PFSK-1 (cell line): Measurements from ENCODE around the gene KDM2A.

ENCODE experiments used
- FOXP2 ChIP-seq: optimal IDR thresholded peaks from 2 replicates; pipeline ENCODE3; 2011; ENCODE audit warnings: borderline replicate concordance, control low read depth, inconsistent platforms; ENCODE audit not compliant: insufficient read depth; ENCODE audit errors: extremely low read length, extremely low read depth
- POLR2AphosphoS5 ChIP-seq: IDR thresholded peaks from 2 replicates; pipeline ENCODE4 v1.6.1; 2012; ENCODE audit warnings: low read depth, mild to moderate bottlenecking, control low read depth, low read length, moderate library complexity
- REST ChIP-seq, 2 experiments: IDR thresholded peaks; 2 replicates each; pipeline versions ENCODE4 v1.6.1 to v1.8.0; 2011 to 2012; ENCODE audit warnings: low read depth in 2 of 2, low read length in 2 of 2, control low read depth in 1 of 2, inconsistent platforms in 1 of 2, mild to moderate bottlenecking in 1 of 2, moderate library complexity in 1 of 2; ENCODE audit not compliant: insufficient read depth in 1 of 2
- SIN3A ChIP-seq: IDR thresholded peaks from 2 replicates; pipeline ENCODE4 v1.6.1; 2012; ENCODE audit warnings: mild to moderate bottlenecking, low read length, moderate library complexity, borderline replicate concordance; ENCODE audit not compliant: insufficient read depth
- TAF1 ChIP-seq: IDR thresholded peaks from 2 replicates; pipeline ENCODE4 v1.6.1; 2012; ENCODE audit warnings: low read length, control low read depth, borderline replicate concordance; ENCODE audit not compliant: insufficient read depth

The KDM2A gene

GRCh38 chr11:67303132-67303834 is 184.2 kb downstream of the KDM2A start, which contains the start of gene SSH3:
Gene SSH3 (plus strand): TSS chr11:67303530. CDS start chr11:67303626, 96 bp downstream.
- TF ChIP-seq TAF1, result no peak
- no peak for TF ChIP-seq POLR2AphosphoS5
- TF ChIP-seq FOXP2, result no peak
- no peak for TF ChIP-seq SIN3A
- TF ChIP-seq REST (IDR thresholded peaks at IDR 0.05; ENCODE audit: insufficient read depth in 1 of 2, low read depth in 2 of 2, low read length in 2 of 2), result no peak

GRCh38 chr11:67303835-67304411 is 184.9 kb downstream of the KDM2A start:
- TF ChIP-seq SIN3A, result no peak
- TF ChIP-seq POLR2AphosphoS5, result no peak
- TF ChIP-seq REST (IDR thresholded peaks at IDR 0.05; ENCODE audit: insufficient read depth in 1 of 2, low read depth in 2 of 2, low read length in 2 of 2), result no peak
- TF ChIP-seq TAF1, result no peak
- TF ChIP-seq FOXP2, result no peak

GRCh38 chr11:67304511-67305113 is 185.5 kb downstream of the KDM2A start:
- no peak for TF ChIP-seq REST (IDR thresholded peaks at IDR 0.05; ENCODE audit: insufficient read depth in 1 of 2, low read depth in 2 of 2, low read length in 2 of 2)
- no peak for TF ChIP-seq POLR2AphosphoS5
- TF ChIP-seq TAF1, result no peak
- TF ChIP-seq SIN3A, result no peak
- no peak for TF ChIP-seq FOXP2

GRCh38 chr11:67306769-67307544 is 187.9 kb downstream of the KDM2A start:
- TF ChIP-seq POLR2AphosphoS5 (no peak), FOXP2 (no peak), TAF1 (no peak), REST (IDR thresholded peaks at IDR 0.05; ENCODE audit: insufficient read depth in 1 of 2, low read depth in 2 of 2, low read length in 2 of 2) (no peak), SIN3A (no peak)
